Ishikawa (cell line): Measurements from ENCODE around the gene TNS1.

Experiments
- CREB1 ChIP-seq: IDR thresholded peaks from 2 replicates; pipeline ENCODE4 v1.6.1; 2012; ENCODE audit warnings: low read depth
- EP300 ChIP-seq: IDR thresholded peaks from 2 replicates; pipeline ENCODE4 v1.6.1; 2012; ENCODE audit warnings: borderline replicate concordance
- FOXM1 ChIP-seq: IDR thresholded peaks from 2 replicates; pipeline ENCODE4 v1.6.1; 2012; ENCODE audit warnings: low read depth, borderline replicate concordance
- RAD21 ChIP-seq: IDR thresholded peaks from 2 replicates; pipeline ENCODE4 v1.6.1; 2012; ENCODE audit warnings: low read depth
- TF ChIP-seq, protein P1 (sequence below): IDR thresholded peaks from 2 replicates; pipeline ENCODE4 v1.6.1; 2012
- TF ChIP-seq, protein P2 (sequence below): IDR thresholded peaks from 2 replicates; pipeline ENCODE4 v1.6.1; 2012
- TF ChIP-seq, protein P3 (sequence below): IDR thresholded peaks from 2 replicates; pipeline ENCODE4 v1.6.1; 2012; ENCODE audit warnings: low read depth, mild to moderate bottlenecking

DNA sequence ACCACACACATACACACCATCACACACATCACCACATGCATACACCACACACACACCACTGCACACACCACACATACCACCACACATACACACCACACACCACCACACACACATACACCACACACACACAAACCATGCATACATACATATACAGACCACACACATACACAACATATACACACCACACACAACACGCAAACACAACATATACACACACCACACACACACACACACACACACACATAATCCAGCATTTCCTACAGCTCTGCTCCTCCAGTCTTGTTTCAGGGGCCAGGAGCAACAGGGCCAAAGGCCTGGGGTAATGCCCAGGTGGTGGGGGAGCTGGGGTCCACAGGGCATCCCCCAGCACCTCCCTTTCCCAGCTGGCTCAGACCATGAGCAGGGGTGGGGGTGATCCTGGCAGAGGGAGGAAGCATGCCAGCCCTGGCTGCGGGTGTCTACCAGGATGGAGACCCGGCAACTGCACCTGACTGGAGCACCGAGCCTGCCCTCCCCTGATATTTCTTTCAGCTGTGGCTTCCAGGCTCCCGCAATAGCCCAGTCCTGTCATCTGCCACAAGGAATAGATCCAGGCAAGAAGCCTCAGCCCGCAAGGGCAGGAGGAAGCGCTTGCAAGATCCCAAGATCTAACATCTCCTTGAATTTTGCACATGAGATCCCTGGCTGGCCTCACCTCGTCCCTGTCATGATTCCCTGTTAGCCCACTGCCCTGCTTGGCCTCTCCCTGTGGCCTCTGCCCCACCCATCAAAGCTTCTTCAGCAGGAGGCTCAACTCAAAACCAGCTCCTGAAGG is 196.9 kb downstream of the TNS1 start:
- no peak for TF ChIP-seq RAD21
- TF ChIP-seq, protein P1, sequence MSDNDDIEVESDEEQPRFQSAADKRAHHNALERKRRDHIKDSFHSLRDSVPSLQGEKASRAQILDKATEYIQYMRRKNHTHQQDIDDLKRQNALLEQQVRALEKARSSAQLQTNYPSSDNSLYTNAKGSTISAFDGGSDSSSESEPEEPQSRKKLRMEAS, result no peak
- TF ChIP-seq EP300, result no peak
- TF ChIP-seq, protein P2, sequence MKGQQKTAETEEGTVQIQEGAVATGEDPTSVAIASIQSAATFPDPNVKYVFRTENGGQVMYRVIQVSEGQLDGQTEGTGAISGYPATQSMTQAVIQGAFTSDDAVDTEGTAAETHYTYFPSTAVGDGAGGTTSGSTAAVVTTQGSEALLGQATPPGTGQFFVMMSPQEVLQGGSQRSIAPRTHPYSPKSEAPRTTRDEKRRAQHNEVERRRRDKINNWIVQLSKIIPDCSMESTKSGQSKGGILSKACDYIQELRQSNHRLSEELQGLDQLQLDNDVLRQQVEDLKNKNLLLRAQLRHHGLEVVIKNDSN, result no peak
- no peak for TF ChIP-seq FOXM1
- TF ChIP-seq, protein P3, sequence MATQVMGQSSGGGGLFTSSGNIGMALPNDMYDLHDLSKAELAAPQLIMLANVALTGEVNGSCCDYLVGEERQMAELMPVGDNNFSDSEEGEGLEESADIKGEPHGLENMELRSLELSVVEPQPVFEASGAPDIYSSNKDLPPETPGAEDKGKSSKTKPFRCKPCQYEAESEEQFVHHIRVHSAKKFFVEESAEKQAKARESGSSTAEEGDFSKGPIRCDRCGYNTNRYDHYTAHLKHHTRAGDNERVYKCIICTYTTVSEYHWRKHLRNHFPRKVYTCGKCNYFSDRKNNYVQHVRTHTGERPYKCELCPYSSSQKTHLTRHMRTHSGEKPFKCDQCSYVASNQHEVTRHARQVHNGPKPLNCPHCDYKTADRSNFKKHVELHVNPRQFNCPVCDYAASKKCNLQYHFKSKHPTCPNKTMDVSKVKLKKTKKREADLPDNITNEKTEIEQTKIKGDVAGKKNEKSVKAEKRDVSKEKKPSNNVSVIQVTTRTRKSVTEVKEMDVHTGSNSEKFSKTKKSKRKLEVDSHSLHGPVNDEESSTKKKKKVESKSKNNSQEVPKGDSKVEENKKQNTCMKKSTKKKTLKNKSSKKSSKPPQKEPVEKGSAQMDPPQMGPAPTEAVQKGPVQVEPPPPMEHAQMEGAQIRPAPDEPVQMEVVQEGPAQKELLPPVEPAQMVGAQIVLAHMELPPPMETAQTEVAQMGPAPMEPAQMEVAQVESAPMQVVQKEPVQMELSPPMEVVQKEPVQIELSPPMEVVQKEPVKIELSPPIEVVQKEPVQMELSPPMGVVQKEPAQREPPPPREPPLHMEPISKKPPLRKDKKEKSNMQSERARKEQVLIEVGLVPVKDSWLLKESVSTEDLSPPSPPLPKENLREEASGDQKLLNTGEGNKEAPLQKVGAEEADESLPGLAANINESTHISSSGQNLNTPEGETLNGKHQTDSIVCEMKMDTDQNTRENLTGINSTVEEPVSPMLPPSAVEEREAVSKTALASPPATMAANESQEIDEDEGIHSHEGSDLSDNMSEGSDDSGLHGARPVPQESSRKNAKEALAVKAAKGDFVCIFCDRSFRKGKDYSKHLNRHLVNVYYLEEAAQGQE, result no peak
- no peak for TF ChIP-seq CREB1
